KMS-11 (cell line): ENCODE data around the gene TRIP12.

Experiments used
- H2AFZ ChIP-seq: fragments of 200-600 bp; sonication (generic); 2 replicates; pipeline ENCODE4 v1.6.1; 2016; ENCODE audit warnings: antibody characterized with exemption, mixed run types, low read depth
- H3K27ac ChIP-seq: fragments of 200-600 bp; sonication (generic); 2 replicates; pipeline ENCODE4 v1.6.1; 2016; ENCODE audit warnings: mild to moderate bottlenecking, mixed run types
- H3K27me3 ChIP-seq: fragments of 200-600 bp; sonication (generic); 2 replicates; pipeline ENCODE4 v1.6.1; 2017; ENCODE audit warnings: mild to moderate bottlenecking, low read depth, mixed run types, moderate library complexity; ENCODE audit not compliant: insufficient read depth
- H3K36me3 ChIP-seq: fragments of 200-600 bp; sonication (generic); 2 replicates; pipeline ENCODE4 v1.6.1; 2017; ENCODE audit warnings: mild to moderate bottlenecking, mixed run types; ENCODE audit not compliant: insufficient read depth
- H3K4me1 ChIP-seq: fragments of 200-600 bp; sonication (generic); 2 replicates; pipeline ENCODE4 v1.6.1; 2016; ENCODE audit warnings: mild to moderate bottlenecking, low read depth, mixed run types; ENCODE audit not compliant: poor library complexity, severe bottlenecking
- H3K4me2 ChIP-seq: fragments of 200-600 bp; sonication (generic); 2 replicates; pipeline ENCODE4 v1.7.0; 2016; ENCODE audit warnings: mild to moderate bottlenecking, mixed run types
- H3K4me3 ChIP-seq: fragments of 200-600 bp; sonication (generic); IDR thresholded peaks from 2 replicates; pipeline ENCODE4 v1.6.1; 2017; ENCODE audit warnings: low read depth, low read length, mixed read lengths; ENCODE audit not compliant: insufficient read depth
- H3K79me2 ChIP-seq: fragments of 200-600 bp; sonication (generic); 2 replicates; pipeline ENCODE4 v1.6.1; 2016; ENCODE audit warnings: low read depth, mixed run types; ENCODE audit not compliant: insufficient read depth
- H3K9ac ChIP-seq: fragments of 200-600 bp; sonication (generic); 2 replicates; pipeline ENCODE4 v1.6.1; 2016; ENCODE audit warnings: mild to moderate bottlenecking, mixed run types
- H4K20me1 ChIP-seq: fragments of 200-600 bp; sonication (generic); 2 replicates; pipeline ENCODE4 v1.6.1; 2016; ENCODE audit warnings: mild to moderate bottlenecking, mixed run types; ENCODE audit not compliant: insufficient read depth
- TF ChIP-seq, protein P1 (sequence below): fragments of 200-600 bp; sonication (generic); conservative IDR thresholded peaks from 2 replicates; pipeline ENCODE4 v1.6.1; 2017; ENCODE audit warnings: low read depth, mild to moderate bottlenecking, antibody characterized with exemption, low read length, moderate library complexity, mixed read lengths

Gene TRIP12

DNA sequence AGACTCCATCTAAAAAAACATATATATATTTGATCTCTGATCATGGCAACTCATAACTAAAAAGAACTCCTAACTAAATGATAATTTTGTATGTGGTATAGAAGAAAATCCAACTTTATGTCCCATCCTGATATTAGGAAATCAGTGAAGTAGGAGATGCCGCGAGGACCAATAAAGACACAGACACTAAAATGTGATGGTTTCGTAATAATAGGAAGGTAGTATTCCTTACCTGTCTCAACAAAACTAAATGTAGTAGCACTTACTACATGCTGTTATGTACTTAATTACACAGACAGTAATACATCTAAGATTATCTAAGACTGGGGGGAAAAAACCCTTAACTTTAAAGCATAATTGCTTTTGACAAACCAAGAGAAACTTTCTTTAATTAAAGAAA, 63.5 kb downstream of the TRIP12 start:
- Histone ChIP-seq H3K4me3 (no peak overlapping the region), H2AFZ (no peak overlapping the region), H3K27me3 (no peaks in the 10 kb centered on the region), H3K4me1 (no peaks in the 10 kb centered on the region), H3K79me2 (peaks cover 9% of the 10 kb centered on the region; the same call in 1 of the 2 replicates), H4K20me1 (no peaks in the 10 kb centered on the region), H3K36me3 (no peaks in the 10 kb centered on the region), H3K9ac (no peak overlapping the region), H3K27ac (no peak overlapping the region), H3K4me2 (no peak overlapping the region)
- TF ChIP-seq, protein P1, sequence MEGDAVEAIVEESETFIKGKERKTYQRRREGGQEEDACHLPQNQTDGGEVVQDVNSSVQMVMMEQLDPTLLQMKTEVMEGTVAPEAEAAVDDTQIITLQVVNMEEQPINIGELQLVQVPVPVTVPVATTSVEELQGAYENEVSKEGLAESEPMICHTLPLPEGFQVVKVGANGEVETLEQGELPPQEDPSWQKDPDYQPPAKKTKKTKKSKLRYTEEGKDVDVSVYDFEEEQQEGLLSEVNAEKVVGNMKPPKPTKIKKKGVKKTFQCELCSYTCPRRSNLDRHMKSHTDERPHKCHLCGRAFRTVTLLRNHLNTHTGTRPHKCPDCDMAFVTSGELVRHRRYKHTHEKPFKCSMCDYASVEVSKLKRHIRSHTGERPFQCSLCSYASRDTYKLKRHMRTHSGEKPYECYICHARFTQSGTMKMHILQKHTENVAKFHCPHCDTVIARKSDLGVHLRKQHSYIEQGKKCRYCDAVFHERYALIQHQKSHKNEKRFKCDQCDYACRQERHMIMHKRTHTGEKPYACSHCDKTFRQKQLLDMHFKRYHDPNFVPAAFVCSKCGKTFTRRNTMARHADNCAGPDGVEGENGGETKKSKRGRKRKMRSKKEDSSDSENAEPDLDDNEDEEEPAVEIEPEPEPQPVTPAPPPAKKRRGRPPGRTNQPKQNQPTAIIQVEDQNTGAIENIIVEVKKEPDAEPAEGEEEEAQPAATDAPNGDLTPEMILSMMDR, result no peak

DNA sequence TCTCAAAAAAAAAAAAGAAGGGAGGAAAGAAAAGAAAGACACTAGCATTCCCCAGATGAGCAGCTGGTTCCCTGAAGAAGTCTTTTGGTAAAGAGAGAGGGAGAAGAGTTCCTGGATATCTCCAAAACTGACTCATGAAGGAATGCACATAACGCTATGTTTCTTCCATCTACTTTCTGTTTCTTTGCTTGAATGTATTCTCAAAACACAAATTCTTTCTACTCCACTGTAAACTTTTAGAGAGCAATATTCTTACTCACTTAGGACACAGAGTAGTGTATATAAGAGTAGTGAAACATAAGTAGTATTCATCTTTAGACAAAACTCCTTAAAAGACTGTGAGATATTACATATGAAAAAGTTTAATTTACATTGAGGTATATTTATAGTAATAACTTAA, 64.2 kb downstream of the TRIP12 start:
- Histone ChIP-seq H4K20me1 (no peaks in the 10 kb centered on the region), H3K27ac (no peak overlapping the region), H3K79me2 (peaks cover 9% of the 10 kb centered on the region; the same call in 1 of the 2 replicates), H2AFZ (no peak overlapping the region), H3K4me1 (peaks cover 6% of the 10 kb centered on the region), H3K27me3 (no peaks in the 10 kb centered on the region), H3K9ac (no peak overlapping the region), H3K4me2 (no peak overlapping the region), H3K36me3 (no peaks in the 10 kb centered on the region), H3K4me3 (no peak overlapping the region)
- TF ChIP-seq, protein P1, result no peak

DNA sequence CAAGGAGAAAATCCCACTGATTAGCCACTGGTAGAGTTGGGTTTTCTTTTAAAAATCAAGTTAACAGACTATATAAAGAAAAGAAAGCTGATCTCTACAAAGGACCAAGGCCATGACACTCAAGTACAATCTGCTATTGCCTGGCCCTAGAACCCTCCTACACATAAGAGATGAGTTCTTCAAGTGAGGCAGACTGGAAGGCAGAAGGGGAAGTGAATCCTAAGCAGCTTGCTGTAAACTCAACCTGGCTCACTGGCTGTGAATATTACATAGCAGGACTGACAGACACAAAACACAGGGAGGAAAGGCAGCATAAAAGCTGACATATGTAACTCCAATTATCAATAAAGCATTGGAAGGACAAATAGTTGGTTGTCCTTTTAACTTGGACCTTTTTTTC, 65.4 kb downstream of the TRIP12 start:
- no peaks in the 10 kb centered on the region for H3K36me3 ChIP-seq

DNA sequence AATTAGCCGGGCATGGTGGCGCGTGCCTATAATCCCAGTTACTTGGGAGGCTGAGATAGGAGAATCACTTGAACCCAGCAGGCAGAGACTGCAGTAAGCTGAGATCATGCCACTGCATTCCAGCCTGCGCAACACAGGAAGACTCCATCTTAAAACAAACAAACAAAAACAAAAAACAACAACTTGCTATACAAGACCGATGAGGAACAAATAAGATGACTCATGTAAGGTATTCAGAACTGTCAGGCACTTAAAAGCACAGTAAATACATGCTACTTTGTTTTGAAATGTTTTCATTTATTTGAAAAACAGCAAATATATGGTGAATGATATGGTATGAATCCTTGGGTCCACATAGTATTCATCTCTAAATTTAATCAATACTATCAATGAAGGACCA, 66.7 kb downstream of the TRIP12 start:
- Histone ChIP-seq H2AFZ (no peak overlapping the region), H3K4me2 (no peak overlapping the region), H3K27ac (no peak overlapping the region), H3K9ac (no peak overlapping the region), H3K27me3 (no peaks in the 10 kb centered on the region), H3K36me3 (no peaks in the 10 kb centered on the region), H3K79me2 (no peaks in the 10 kb centered on the region; the same call in 1 of the 2 replicates), H3K4me3 (no peak overlapping the region), H4K20me1 (no peaks in the 10 kb centered on the region), H3K4me1 (peaks cover 10% of the 10 kb centered on the region)
- TF ChIP-seq, protein P1, result no peak

More for the DNA sequence above, 65.4 kb downstream of the TRIP12 start:
- Histone ChIP-seq H4K20me1 (no peaks in the 10 kb centered on the region), H3K4me3 (no peak overlapping the region), H2AFZ (no peak overlapping the region), H3K4me2 (no peak overlapping the region), H3K9ac (no peak overlapping the region), H3K4me1 (peaks cover 10% of the 10 kb centered on the region), H3K79me2 (peaks cover 8% of the 10 kb centered on the region; the same call in 1 of the 2 replicates), H3K27me3 (no peaks in the 10 kb centered on the region), H3K27ac (no peak overlapping the region)
- TF ChIP-seq, protein P1, result no peak
